IMR-90 (cell line): ENCODE data around the gene SLC4A5. TPM values are rescaled to one million over a fixed set of nuclear protein-coding genes. Genes with fewer than 3 reads are reported as not detected.

Source experiments
- ATAC-seq: fragments of 200-7000 bp; cut with Tn5 transposase; 2 replicates; pipeline ENCODE4 v1.9.1; 2020; ENCODE audit warnings: low read depth, mild to moderate bottlenecking, moderate library complexity
- BruUV-seq: library from RNA; stranded (reverse); fragments of 400-500 nt; replicated peaks from 2 replicates; lab custom pipeline; 2021; lab: Mats Ljungman, UMichigan
- CTCF ChIA-PET: fragments of 300-600 bp; formaldehyde crosslinking; extraction: SDS; loops from one replicate; lab custom pipeline; 2021; ENCODE audit warnings: antibody characterized with exemption; lab: Yijun Ruan, JAX
- POLR2A ChIA-PET: fragments of 300-600 bp; sonication (Branson Sonifier 250); formaldehyde crosslinking; loops from one replicate; lab custom pipeline; 2022; ENCODE audit warnings: antibody characterized with exemption; ENCODE audit not compliant: unreplicated experiment; lab: Charles Lee
- DNase-seq: peaks from one replicate; pipeline ENCODE4 v3.0.0; 2013
- H2AFZ ChIP-seq: replicated peaks from 2 replicates; pipeline ENCODE3; 2013; ENCODE audit warnings: low read length, mild to moderate bottlenecking; ENCODE audit not compliant: poor library complexity
- H2AK5ac ChIP-seq: 2 replicates; pipeline ENCODE4 v1.6.1; 2013; ENCODE audit warnings: low read depth, low read length, inconsistent platforms
- H2AK9ac ChIP-seq: replicated peaks from 2 replicates; pipeline ENCODE3; 2013; ENCODE audit warnings: mild to moderate bottlenecking, low read depth, low read length, moderate library complexity; ENCODE audit not compliant: poor library complexity
- H2BK120ac ChIP-seq: 2 replicates; pipeline ENCODE4 v1.6.1; 2013; ENCODE audit warnings: low read depth, low read length, inconsistent platforms
- H2BK15ac ChIP-seq: 3 replicates; pipeline ENCODE4 v1.6.1; 2013; ENCODE audit warnings: low read depth, low read length, inconsistent platforms
- H2BK20ac ChIP-seq: 2 replicates; pipeline ENCODE4 v1.6.1; 2013; ENCODE audit warnings: low read depth, mild to moderate bottlenecking, inconsistent platforms, low read length, moderate library complexity
- H2BK5ac ChIP-seq: 2 replicates; pipeline ENCODE4 v1.6.1; 2013; ENCODE audit warnings: mild to moderate bottlenecking, low read depth, low read length, inconsistent platforms; ENCODE audit not compliant: poor library complexity, severe bottlenecking
- H3K14ac ChIP-seq: replicated peaks from 2 replicates; pipeline ENCODE4 v1.6.1; 2013; ENCODE audit warnings: low read depth, low read length, inconsistent platforms
- H3K18ac ChIP-seq: 2 replicates; pipeline ENCODE4 v1.6.1; 2013; ENCODE audit warnings: low read depth, low read length, control low read depth
- H3K23ac ChIP-seq: 2 replicates; pipeline ENCODE4 v1.6.1; 2013; ENCODE audit warnings: low read depth, low read length, inconsistent platforms
- H3K27ac ChIP-seq: 2 replicates; pipeline ENCODE4 v1.5.1; 2013; ENCODE audit warnings: mild to moderate bottlenecking, control low read depth, low read length; ENCODE audit not compliant: insufficient read depth
- H3K27me3 ChIP-seq: 2 replicates; pipeline ENCODE4 v1.6.1; 2013; ENCODE audit warnings: low read length; ENCODE audit not compliant: control insufficient read depth, insufficient read depth
- H3K36me3 ChIP-seq: 2 replicates; pipeline ENCODE4 v1.6.1; 2013; ENCODE audit warnings: low read length, mixed read lengths; ENCODE audit not compliant: control insufficient read depth, insufficient read depth
- H3K4ac ChIP-seq: 2 replicates; pipeline ENCODE4 v1.6.1; 2013; ENCODE audit warnings: low read depth, low read length, inconsistent platforms
- H3K4me1 ChIP-seq: 2 replicates; pipeline ENCODE4 v1.6.1; 2013; ENCODE audit warnings: low read length, mixed read lengths; ENCODE audit not compliant: control insufficient read depth, insufficient read depth
- H3K4me2 ChIP-seq: 2 replicates; pipeline ENCODE4 v1.6.1; 2013; ENCODE audit warnings: low read depth, mild to moderate bottlenecking, control low read depth, low read length, moderate library complexity
- H3K4me3 ChIP-seq: 2 replicates; pipeline ENCODE4 v1.5.1; 2013; ENCODE audit warnings: low read depth, mild to moderate bottlenecking, control low read depth, low read length, moderate library complexity; ENCODE audit not compliant: insufficient read depth
- H3K56ac ChIP-seq: 2 replicates; pipeline ENCODE4 v1.6.1; 2013; ENCODE audit warnings: low read length, inconsistent platforms; ENCODE audit not compliant: insufficient read depth; ENCODE audit errors: extremely low read depth
- H3K79me1 ChIP-seq, 2 experiments: 2 replicates each; pipeline ENCODE4 v1.6.1; 2013; ENCODE audit warnings: low read length in 2 of 2, inconsistent platforms in 1 of 2, low read depth in 1 of 2
- H3K9ac ChIP-seq: 2 replicates; pipeline ENCODE4 v1.6.1; 2013; ENCODE audit warnings: low read depth, low read length, control low read depth
- H3K9me1 ChIP-seq: 2 replicates; pipeline ENCODE4 v1.6.1; 2013; ENCODE audit warnings: low read length, inconsistent platforms; ENCODE audit not compliant: insufficient read depth
- H3K9me3 ChIP-seq: 2 replicates; pipeline ENCODE4 v1.6.1; 2013; ENCODE audit warnings: low read length; ENCODE audit not compliant: control insufficient read depth, insufficient read depth
- H4K20me1 ChIP-seq: 2 replicates; pipeline ENCODE4 v1.6.1; 2013; ENCODE audit warnings: low read length, inconsistent platforms; ENCODE audit not compliant: insufficient read depth
- H4K5ac ChIP-seq: 2 replicates; pipeline ENCODE4 v1.6.1; 2013; ENCODE audit warnings: mild to moderate bottlenecking, low read depth, low read length, control low read depth
- H4K8ac ChIP-seq, 2 experiments: 2 replicates each; pipeline ENCODE4 v1.6.1; 2013; ENCODE audit warnings: low read depth in 2 of 2, low read length in 2 of 2, control low read depth in 1 of 2, inconsistent platforms in 1 of 2
- H4K91ac ChIP-seq: 2 replicates; pipeline ENCODE4 v1.6.1; 2013; ENCODE audit warnings: low read depth, low read length, inconsistent platforms; ENCODE audit not compliant: insufficient read depth
- BHLHE40 ChIP-seq: fragments of 150-350 bp; IDR thresholded peaks from 2 replicates; pipeline ENCODE4 v1.6.1; 2016; ENCODE audit warnings: mild to moderate bottlenecking, low read depth, low read length
- CEBPB ChIP-seq: IDR thresholded peaks from 2 replicates; pipeline ENCODE4 v1.6.1; 2012; ENCODE audit warnings: low read depth, low read length, improper control_type of control experiment
- CHD1 ChIP-seq: IDR thresholded peaks from 2 replicates; pipeline ENCODE4 v1.6.1; 2012; ENCODE audit warnings: low read depth, low read length, improper control_type of control experiment
- CTCF ChIP-seq: conservative IDR thresholded peaks from 2 replicates; pipeline ENCODE4 v1.5.1; 2012; ENCODE audit warnings: mild to moderate bottlenecking, low read depth, low read length, improper control_type of control experiment
- ELK1 ChIP-seq: fragments of 150-350 bp; IDR thresholded peaks from 2 replicates; pipeline ENCODE4 v1.6.1; 2016; ENCODE audit warnings: low read depth, mild to moderate bottlenecking, low read length, moderate library complexity, borderline replicate concordance
- FOS ChIP-seq: fragments of 150-350 bp; IDR thresholded peaks from 2 replicates; pipeline ENCODE4 v1.6.1; 2016; ENCODE audit warnings: low read depth, low read length
- MAFK ChIP-seq: IDR thresholded peaks from 2 replicates; pipeline ENCODE4 v1.6.1; 2012; ENCODE audit warnings: low read depth, low read length, improper control_type of control experiment
- MAZ ChIP-seq: IDR thresholded peaks from 2 replicates; pipeline ENCODE4 v1.6.1; 2012; ENCODE audit warnings: low read depth, mild to moderate bottlenecking, low read length, improper control_type of control experiment, moderate library complexity, borderline replicate concordance
- MXI1 ChIP-seq: IDR thresholded peaks from 2 replicates; pipeline ENCODE4 v1.6.1; 2012; ENCODE audit warnings: low read depth, mild to moderate bottlenecking, low read length, moderate library complexity, borderline replicate concordance
- NFE2L2 ChIP-seq: fragments of 150-350 bp; IDR thresholded peaks from 2 replicates; pipeline ENCODE4 v1.6.1; 2016; ENCODE audit warnings: low read depth, mild to moderate bottlenecking, low read length
- POLR2A ChIP-seq: IDR thresholded peaks from 2 replicates; pipeline ENCODE4 v1.6.1; 2012; ENCODE audit warnings: mild to moderate bottlenecking, low read depth, low read length
- RAD21 ChIP-seq: IDR thresholded peaks from 2 replicates; pipeline ENCODE4 v1.6.1; 2012; ENCODE audit warnings: low read length, improper control_type of control experiment
- RCOR1 ChIP-seq: IDR thresholded peaks from 2 replicates; pipeline ENCODE4 v1.6.1; 2012; ENCODE audit warnings: mild to moderate bottlenecking, low read length, improper control_type of control experiment; ENCODE audit not compliant: insufficient replicate concordance
- RFX5 ChIP-seq: IDR thresholded peaks from 2 replicates; pipeline ENCODE4 v1.8.0; 2012; ENCODE audit warnings: low read depth, mild to moderate bottlenecking, low read length, moderate library complexity
- SMC3 ChIP-seq: fragments of 150-350 bp; IDR thresholded peaks from 2 replicates; pipeline ENCODE4 v1.6.1; 2016; ENCODE audit warnings: low read depth, mild to moderate bottlenecking, antibody characterized with exemption, low read length, moderate library complexity
- USF2 ChIP-seq: fragments of 150-350 bp; IDR thresholded peaks from 2 replicates; pipeline ENCODE4 v1.6.1; 2017; ENCODE audit warnings: mild to moderate bottlenecking, antibody characterized with exemption, low read length, low read depth
- WGBS, 2 experiments: methylation state at CpG; one replicate each; pipeline versions ENCODE4 v1.1.5 to v1.1.7; 2013; ENCODE audit warnings: missing lambda C conversion rate in 2 of 2; ENCODE audit not compliant: insufficient read length in 1 of 2; ENCODE audit errors: extremely low coverage in 2 of 2; 5-methylcytosine and 5-hydroxymethylcytosine counted together
- dilution Hi-C: fragments of 300-500 bp; cut with HindIII; formaldehyde crosslinking; loops from one replicate; pipeline ENCODE4 v1.14.3; 2018; ENCODE audit warnings: low sequenced_read_pairs; ENCODE audit not compliant: unreplicated experiment
- in situ Hi-C: fragments of 300-500 bp; cut with MboI; formaldehyde crosslinking; loops from 3 replicates; pipeline ENCODE4 v1.14.3; 2019; ENCODE audit warnings: low sequenced_read_pairs, inconsistent platforms, mixed read lengths
- intact Hi-C: fragments of 100-400 bp; cut with micrococcal nuclease; formaldehyde crosslinking; loops from 2 replicates; pipeline ENCODE4 v1.10.0; 2022
- polyA plus RNA-seq, 3 experiments: library from polyadenylated mRNA; depleted of rRNA; stranded (reverse); fragments of >200 nt; gene quantifications; 2 replicates each; pipeline ENCODE4 v1.2.3, GENCODE V29; 2012; ENCODE audit warnings: low replicate concordance in 1 of 3
- total RNA-seq: library from RNA; depleted of rRNA; stranded (reverse); fragments of >200 nt; gene quantifications from 2 replicates; pipeline ENCODE4 v1.2.3, GENCODE V29; 2012

Gene SLC4A5
- total and polyA plus RNA-seq, 2 of the 4 experiments (the other 2 are of a cell fraction) = 0.18 to 0.22 TPM

- H3K27ac ChIP-seq = no peak overlapping the region
- no peak overlapping the region for H3K23ac ChIP-seq
- intact Hi-C loops = no loop called here
- no peak overlapping the region for H4K5ac ChIP-seq
- peaks cover 2% of the 10 kb centered on the region; the same call in 1 of the 2 replicates for H3K4me1 ChIP-seq
- H3K9me1 ChIP-seq = 0 out of 2 replicates have a peak, but pooled peaks cover 3% of the 10 kb centered on the region
- no peak for TF ChIP-seq POLR2A
- TF ChIP-seq RCOR1 = no peak
- no peak for TF ChIP-seq ELK1
- TF ChIP-seq CEBPB = no peak
- no peak for TF ChIP-seq SMC3
- no peak for TF ChIP-seq MAZ
- TF ChIP-seq NFE2L2 = no peak
- no peak for TF ChIP-seq CTCF
- no peak for TF ChIP-seq RFX5
- no peak for TF ChIP-seq MXI1
- no peak for TF ChIP-seq USF2
- TF ChIP-seq FOS = no peak
- TF ChIP-seq CHD1 = no peak
- TF ChIP-seq BHLHE40 = no peak
- TF ChIP-seq MAFK = no peak
- TF ChIP-seq RAD21 = no peak
- H3K4me3 ChIP-seq = no peak overlapping the region
- no CpG with 5 or more reads among the region's 6 CpGs for WGBS, 2 experiments
- H2AK9ac ChIP-seq = no peak overlapping the region
- no peak overlapping the region for H3K4me2 ChIP-seq
- no peak overlapping the region for H3K18ac ChIP-seq
- H3K9me3 ChIP-seq = no peaks in the 10 kb centered on the region
- no peak overlapping the region for H2BK120ac ChIP-seq
- no peak overlapping the region for H2BK5ac ChIP-seq
- ATAC-seq (no peak), DNase-seq (no peak)
- no peaks in the 10 kb centered on the region for H4K20me1 ChIP-seq
- no peaks in the 10 kb centered on the region for H3K79me1 ChIP-seq
- H3K4ac ChIP-seq = no peak overlapping the region
- no peak overlapping the region for H2BK20ac ChIP-seq
- in situ Hi-C loops = no loop called here
- no peak overlapping the region for H4K8ac ChIP-seq
- H3K27me3 ChIP-seq = peaks cover 6% of the 10 kb centered on the region
- CTCF ChIA-PET = no interaction called here
- dilution Hi-C loops = no loop called here
- H4K91ac ChIP-seq = no peak overlapping the region
- no peak overlapping the region for H2BK15ac ChIP-seq
- BruUV-seq = no TSS peak
- no peak overlapping the region for H3K56ac ChIP-seq
- H3K9ac ChIP-seq = no peak overlapping the region
- POLR2A ChIA-PET = no interaction called here
- no peak overlapping the region for H2AFZ ChIP-seq
- H3K36me3 ChIP-seq = no peaks in the 10 kb centered on the region
- H3K14ac ChIP-seq = no peak overlapping the region
- H2AK5ac ChIP-seq = no peak overlapping the region
These were observed 151.4 kb downstream of the SLC4A5 start for GRCh38 chr2:74191596-74192380.
